NCI-H2171 treated with DMSO at 0.1 percent for 48 hours (cell line): ENCODE measurements around the gene BMS1.
"Not testable (repeated sequence)": the region's sequence is repeated elsewhere in the genome, so short reads cannot be mapped to it uniquely, and the experiment has no call there.

Experiments
- DNase-seq: peaks from one replicate; lab custom pipeline; 2025; lab: John Stamatoyannopoulos, UW

BMS1 gene

GRCh38 chr10:42782446-42783180, at the start of gene BMS1:
BMS1 (plus strand) TSS chr10:42782795; CDS start chr10:42784395, 1,600 bp downstream.
- peak; percentile 86 for DNase-seq

- DNase-seq = no peak
Observed at GRCh38 chr10:42734536-42734935, 48.1 kb upstream of the BMS1 start.

GRCh38 chr10:42738679-42739078, 43.9 kb upstream of the BMS1 start:
- DNase-seq = no peak

- DNase-seq = not testable (repeated sequence)
Observed at GRCh38 chr10:42741536-42741935, 41.1 kb upstream of the BMS1 start.

GRCh38 chr10:42743697-42744096, 38.9 kb upstream of the BMS1 start:
- no peak for DNase-seq

GRCh38 chr10:42744134-42744701, 38.4 kb upstream of the BMS1 start:
- DNase-seq = no peak

- no peak for DNase-seq
Observed at GRCh38 chr10:42753126-42753506, 29.5 kb upstream of the BMS1 start.

- DNase-seq = no peak
Observed at GRCh38 chr10:42753507-42754154, 29.0 kb upstream of the BMS1 start.

- DNase-seq = no peak
Observed at GRCh38 chr10:42754155-42755027, 28.2 kb upstream of the BMS1 start.

- no peak for DNase-seq
Observed at GRCh38 chr10:42755028-42755451, 27.6 kb upstream of the BMS1 start.

GRCh38 chr10:42755556-42756093, 27.0 kb upstream of the BMS1 start:
- DNase-seq = no peak

- DNase-seq = no peak
Observed at GRCh38 chr10:42767906-42768305, 14.7 kb upstream of the BMS1 start.

- no peak for DNase-seq
Observed at GRCh38 chr10:42768581-42769152, 13.9 kb upstream of the BMS1 start.

GRCh38 chr10:42769173-42769572, 13.4 kb upstream of the BMS1 start:
- no peak for DNase-seq

GRCh38 chr10:42769673-42770072, 12.9 kb upstream of the BMS1 start:
- no peak for DNase-seq

- no peak for DNase-seq
Observed at GRCh38 chr10:42776681-42777080, 5.9 kb upstream of the BMS1 start.

- DNase-seq = no peak
Observed at GRCh38 chr10:42780456-42780855, 2.1 kb upstream of the BMS1 start.

- no peak for DNase-seq
Observed at GRCh38 chr10:42781893-42782445, 626 bp upstream of the BMS1 start.

- peak; percentile 14 for DNase-seq
Observed at GRCh38 chr10:42783181-42783549, 570 bp downstream of the BMS1 start.

GRCh38 chr10:42785759-42786158, 3.2 kb downstream of the BMS1 start:
- DNase-seq = no peak

- DNase-seq = no peak
Observed at GRCh38 chr10:42790835-42791234, 8.2 kb downstream of the BMS1 start.
